OCI-LY3 (cell line): ENCODE results near the gene FRMD3.

Experiments
- H2AFZ ChIP-seq: fragments of 200-600, 300-600 bp; shearing (Covaris generic); 2 replicates; pipeline ENCODE4 v1.6.0; 2014; ENCODE audit warnings: antibody characterized with exemption, low read depth, low read length
- H3K27ac ChIP-seq: fragments of 200-600, 300-600 bp; sonication (generic); 2 replicates; pipeline ENCODE4 v1.5.1; 2014; ENCODE audit warnings: mild to moderate bottlenecking, low read length, moderate library complexity, mixed read lengths
- H3K27me3 ChIP-seq: fragments of 200-600, 300-600 bp; sonication (generic); 2 replicates; pipeline ENCODE4 v1.6.1; 2014; ENCODE audit warnings: low read depth, low read length, mixed read lengths
- H3K36me3 ChIP-seq: fragments of 200-600, 300-600 bp; sonication (generic); replicated peaks from 2 replicates; pipeline ENCODE3; 2014; ENCODE audit warnings: low read depth, low read length, mixed read lengths
- H3K4me1 ChIP-seq: fragments of 300-600, 200-600 bp; sonication (generic); 2 replicates; pipeline ENCODE4 v1.6.1; 2014; ENCODE audit warnings: low read length, mixed read lengths
- H3K4me2 ChIP-seq: fragments of 200-600, 300-600 bp; sonication (generic); 2 replicates; pipeline ENCODE4 v1.6.1; 2014; ENCODE audit warnings: low read length, mixed read lengths
- H3K4me3 ChIP-seq: fragments of 300-600, 200-600 bp; sonication (generic); 2 replicates; pipeline ENCODE4 v1.5.1; 2014; ENCODE audit warnings: antibody characterized with exemption, mild to moderate bottlenecking, low read length, moderate library complexity
- H3K79me2 ChIP-seq: fragments of 300-600, 200-600 bp; shearing (Covaris generic); 2 replicates; pipeline ENCODE4 v1.6.1; 2014; ENCODE audit warnings: mild to moderate bottlenecking, low read length, mixed read lengths
- H3K9ac ChIP-seq: fragments of 300-600, 200-600 bp; shearing (Covaris generic); 2 replicates; pipeline ENCODE4 v1.6.0; 2014; ENCODE audit warnings: mild to moderate bottlenecking, low read length, moderate library complexity
- H3K9me3 ChIP-seq: fragments of 200-600, 300-600 bp; shearing (Covaris generic); 2 replicates; pipeline ENCODE4 v1.6.1; 2014; ENCODE audit warnings: low read length, mixed read lengths; ENCODE audit not compliant: insufficient read depth
- H4K20me1 ChIP-seq: fragments of 200-600, 300-600 bp; sonication (generic); 2 replicates; pipeline ENCODE4 v1.6.1; 2016; ENCODE audit warnings: low read length, mixed read lengths; ENCODE audit not compliant: insufficient read depth
- CTCF ChIP-seq: fragments of 200-600, 300-600 bp; sonication (generic); IDR thresholded peaks from 2 replicates; pipeline ENCODE4 v1.5.1; 2014; ENCODE audit warnings: antibody characterized with exemption, low read length, low read depth
- EZH2phosphoT487 ChIP-seq: fragments of 200-600 bp; shearing (Covaris generic); IDR thresholded peaks from 2 replicates; pipeline ENCODE4 v1.6.1; 2018; ENCODE audit warnings: antibody characterized with exemption, mixed run types, low read depth

FRMD3 gene

GRCh38 chr9:83444110-83444509 is 94.1 kb downstream of the FRMD3 start:
- Histone ChIP-seq H3K4me1 (no peaks in the 10 kb centered on the region), H3K36me3 (peaks cover 4% of the 10 kb centered on the region), H2AFZ (no peak overlapping the region), H3K9me3 (no peaks in the 10 kb centered on the region), H3K27me3 (no peaks in the 10 kb centered on the region), H3K79me2 (no peaks in the 10 kb centered on the region), H3K4me2 (no peak overlapping the region), H3K27ac (no peak overlapping the region), H3K9ac (no peak overlapping the region), H3K4me3 (no peak overlapping the region), H4K20me1 (no peaks in the 10 kb centered on the region)
- TF ChIP-seq EZH2phosphoT487 (no peak), CTCF (no peak)

- Histone ChIP-seq H3K9ac (no peak overlapping the region), H4K20me1 (no peaks in the 10 kb centered on the region), H3K27ac (no peak overlapping the region), H2AFZ (no peak overlapping the region), H3K27me3 (no peaks in the 10 kb centered on the region), H3K36me3 (no peaks in the 10 kb centered on the region), H3K4me1 (no peaks in the 10 kb centered on the region), H3K4me2 (no peak overlapping the region), H3K79me2 (no peaks in the 10 kb centered on the region), H3K4me3 (no peak overlapping the region), H3K9me3 (no peaks in the 10 kb centered on the region)
- TF ChIP-seq CTCF (no peak), EZH2phosphoT487 (no peak)
Measured at GRCh38 chr9:83441390-83441789, 96.8 kb downstream of the FRMD3 start.

GRCh38 chr9:83440641-83441040 is 97.6 kb downstream of the FRMD3 start:
- Histone ChIP-seq H3K27ac (no peak overlapping the region), H2AFZ (no peak overlapping the region), H3K79me2 (no peaks in the 10 kb centered on the region), H3K9ac (no peak overlapping the region), H3K36me3 (no peaks in the 10 kb centered on the region), H3K9me3 (no peaks in the 10 kb centered on the region), H3K27me3 (no peaks in the 10 kb centered on the region), H4K20me1 (no peaks in the 10 kb centered on the region), H3K4me3 (no peak overlapping the region), H3K4me2 (no peak overlapping the region), H3K4me1 (no peaks in the 10 kb centered on the region)
- TF ChIP-seq EZH2phosphoT487 (no peak), CTCF (no peak)

- H3K27me3 ChIP-seq = no peaks in the 10 kb centered on the region
- no peak overlapping the region for H2AFZ ChIP-seq
- H3K4me2 ChIP-seq = no peak overlapping the region
- TF ChIP-seq CTCF (no peak), EZH2phosphoT487 (no peak)
- no peak overlapping the region for H3K4me3 ChIP-seq
- peaks cover 13% of the 10 kb centered on the region for H3K36me3 ChIP-seq
- no peaks in the 10 kb centered on the region for H3K79me2 ChIP-seq
- no peaks in the 10 kb centered on the region for H3K9me3 ChIP-seq
- no peak overlapping the region for H3K9ac ChIP-seq
- no peak overlapping the region for H3K27ac ChIP-seq
- no peaks in the 10 kb centered on the region for H4K20me1 ChIP-seq
- H3K4me1 ChIP-seq = peaks cover 6% of the 10 kb centered on the region
Measured at GRCh38 chr9:83435301-83435700, 102.9 kb downstream of the FRMD3 start.
